ENCODE measurements around the gene EFHC1.

Gene EFHC1

DNA sequence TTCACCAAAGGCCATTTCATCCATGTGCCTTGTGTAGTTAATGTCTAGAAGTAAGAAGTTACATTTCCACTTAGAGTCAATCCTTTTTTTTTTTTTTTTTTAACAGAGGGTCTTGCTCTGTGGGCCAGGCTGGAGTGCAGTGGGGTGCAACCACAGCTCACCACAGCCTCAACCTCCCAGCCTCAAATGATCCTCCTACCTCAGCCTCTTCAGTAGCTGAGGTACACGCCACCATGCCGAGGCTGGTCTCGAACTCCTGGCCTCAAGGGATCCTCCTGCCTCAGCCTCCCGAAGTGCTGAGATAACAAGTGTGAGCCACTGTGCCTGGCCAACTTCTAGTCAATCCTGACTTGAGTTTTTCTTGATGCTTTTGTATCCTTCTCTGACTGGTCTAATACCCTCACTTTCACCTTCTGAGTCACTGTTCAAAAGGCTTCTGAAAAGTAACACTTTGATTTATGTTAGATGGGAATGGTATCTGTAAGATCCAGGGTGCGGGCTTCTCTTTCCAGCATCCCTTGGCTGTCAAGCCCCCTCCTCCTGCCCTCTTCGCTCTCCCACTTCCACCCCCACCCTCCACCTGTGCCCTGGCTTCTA, 134.6 kb downstream of the EFHC1 start:
- no peaks in the 10 kb centered on the region for H3K27me3 ChIP-seq (ENCODE audit: control insufficient read depth, low read length)
- H3F3A ChIP-seq (ENCODE audit: control insufficient read depth, insufficient read depth), result no peaks in the 10 kb centered on the region
- H3K4me1 ChIP-seq (ENCODE audit: control insufficient read depth, low read length), result peaks cover 9% of the 10 kb centered on the region
- no peak for TF ChIP-seq EZH2phosphoT487 (IDR thresholded peaks at IDR 0.05; ENCODE audit: borderline replicate concordance, low read length)
- TF ChIP-seq, protein P1, sequence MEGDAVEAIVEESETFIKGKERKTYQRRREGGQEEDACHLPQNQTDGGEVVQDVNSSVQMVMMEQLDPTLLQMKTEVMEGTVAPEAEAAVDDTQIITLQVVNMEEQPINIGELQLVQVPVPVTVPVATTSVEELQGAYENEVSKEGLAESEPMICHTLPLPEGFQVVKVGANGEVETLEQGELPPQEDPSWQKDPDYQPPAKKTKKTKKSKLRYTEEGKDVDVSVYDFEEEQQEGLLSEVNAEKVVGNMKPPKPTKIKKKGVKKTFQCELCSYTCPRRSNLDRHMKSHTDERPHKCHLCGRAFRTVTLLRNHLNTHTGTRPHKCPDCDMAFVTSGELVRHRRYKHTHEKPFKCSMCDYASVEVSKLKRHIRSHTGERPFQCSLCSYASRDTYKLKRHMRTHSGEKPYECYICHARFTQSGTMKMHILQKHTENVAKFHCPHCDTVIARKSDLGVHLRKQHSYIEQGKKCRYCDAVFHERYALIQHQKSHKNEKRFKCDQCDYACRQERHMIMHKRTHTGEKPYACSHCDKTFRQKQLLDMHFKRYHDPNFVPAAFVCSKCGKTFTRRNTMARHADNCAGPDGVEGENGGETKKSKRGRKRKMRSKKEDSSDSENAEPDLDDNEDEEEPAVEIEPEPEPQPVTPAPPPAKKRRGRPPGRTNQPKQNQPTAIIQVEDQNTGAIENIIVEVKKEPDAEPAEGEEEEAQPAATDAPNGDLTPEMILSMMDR (IDR thresholded peaks at IDR 0.05; ENCODE audit: low read depth, low read length, poor library complexity, severe bottlenecking), result no peak
- no peaks in the 10 kb centered on the region for H4K20me1 ChIP-seq (ENCODE audit: control insufficient read depth, insufficient read depth, low read depth, low read length)
- no peaks in the 10 kb centered on the region for H3K79me2 ChIP-seq (ENCODE audit: control insufficient read depth, low read length)
- H3K4me2 ChIP-seq (ENCODE audit: low read length), result no peak overlapping the region
- H3K27ac ChIP-seq (ENCODE audit: low read depth, low read length), result no peak overlapping the region
- no peaks in the 10 kb centered on the region for H3K9me2 ChIP-seq (replicated peaks; ENCODE audit: control insufficient read depth, low read length)
- H3K4me3 ChIP-seq (ENCODE audit: low read length), result no peak overlapping the region
- no peaks in the 10 kb centered on the region for H3K9me3 ChIP-seq (ENCODE audit: control insufficient read depth, insufficient read depth, low read length)
- H3K36me3 ChIP-seq (ENCODE audit: control insufficient read depth, low read length), result no peaks in the 10 kb centered on the region

DNA sequence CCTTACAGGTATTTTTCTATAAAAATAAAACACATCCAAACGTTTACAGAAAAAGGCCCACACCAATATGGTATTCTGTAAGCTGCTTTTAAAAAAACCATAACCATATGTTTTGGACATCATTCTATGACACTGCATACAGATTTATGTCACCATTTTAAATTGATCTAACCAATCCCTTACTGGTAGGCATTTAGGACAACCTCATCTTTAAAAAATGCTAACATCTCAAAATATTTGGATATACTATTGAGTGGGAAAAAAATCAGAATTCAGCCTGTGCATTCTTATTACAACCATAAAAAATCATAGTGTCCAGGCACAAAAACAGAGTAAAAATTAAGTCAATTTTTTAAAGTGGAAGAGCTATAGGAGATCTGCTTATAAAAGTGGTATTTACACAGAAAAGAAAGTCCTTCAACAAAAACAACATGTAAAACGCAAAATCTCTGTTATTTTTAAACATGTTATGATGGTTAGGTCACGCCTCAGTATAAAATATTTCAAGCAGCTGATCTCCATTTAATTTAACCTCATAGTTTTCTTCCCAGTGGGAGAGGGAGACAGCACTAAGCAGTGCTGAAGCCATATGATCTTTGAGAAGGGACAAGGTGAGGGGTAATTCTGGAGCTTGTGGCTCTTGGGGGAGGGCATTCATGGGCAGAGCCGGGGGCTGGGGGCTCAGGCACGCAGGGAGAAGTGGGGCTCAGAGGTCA, 135.5 kb downstream of the EFHC1 start:
- Histone ChIP-seq H3K4me3 (ENCODE audit: low read length) (no peak overlapping the region), H3K9me2 (replicated peaks; ENCODE audit: control insufficient read depth, low read length) (no peaks in the 10 kb centered on the region), H3K36me3 (ENCODE audit: control insufficient read depth, low read length) (no peaks in the 10 kb centered on the region), H3K79me2 (ENCODE audit: control insufficient read depth, low read length) (no peaks in the 10 kb centered on the region), H4K20me1 (ENCODE audit: control insufficient read depth, insufficient read depth, low read depth, low read length) (no peaks in the 10 kb centered on the region), H3K9me3 (ENCODE audit: control insufficient read depth, insufficient read depth, low read length) (no peaks in the 10 kb centered on the region), H3K27ac (ENCODE audit: low read depth, low read length) (no peak overlapping the region), H3F3A (ENCODE audit: control insufficient read depth, insufficient read depth) (no peaks in the 10 kb centered on the region), H3K4me2 (ENCODE audit: low read length) (no peak overlapping the region), H3K4me1 (ENCODE audit: control insufficient read depth, low read length) (peaks cover 9% of the 10 kb centered on the region), H3K27me3 (ENCODE audit: control insufficient read depth, low read length) (no peaks in the 10 kb centered on the region)
- TF ChIP-seq, protein P1 (IDR thresholded peaks at IDR 0.05; ENCODE audit: low read depth, low read length, poor library complexity, severe bottlenecking), result no peak
- TF ChIP-seq EZH2phosphoT487 (IDR thresholded peaks at IDR 0.05; ENCODE audit: borderline replicate concordance, low read length), result no peak

DNA sequence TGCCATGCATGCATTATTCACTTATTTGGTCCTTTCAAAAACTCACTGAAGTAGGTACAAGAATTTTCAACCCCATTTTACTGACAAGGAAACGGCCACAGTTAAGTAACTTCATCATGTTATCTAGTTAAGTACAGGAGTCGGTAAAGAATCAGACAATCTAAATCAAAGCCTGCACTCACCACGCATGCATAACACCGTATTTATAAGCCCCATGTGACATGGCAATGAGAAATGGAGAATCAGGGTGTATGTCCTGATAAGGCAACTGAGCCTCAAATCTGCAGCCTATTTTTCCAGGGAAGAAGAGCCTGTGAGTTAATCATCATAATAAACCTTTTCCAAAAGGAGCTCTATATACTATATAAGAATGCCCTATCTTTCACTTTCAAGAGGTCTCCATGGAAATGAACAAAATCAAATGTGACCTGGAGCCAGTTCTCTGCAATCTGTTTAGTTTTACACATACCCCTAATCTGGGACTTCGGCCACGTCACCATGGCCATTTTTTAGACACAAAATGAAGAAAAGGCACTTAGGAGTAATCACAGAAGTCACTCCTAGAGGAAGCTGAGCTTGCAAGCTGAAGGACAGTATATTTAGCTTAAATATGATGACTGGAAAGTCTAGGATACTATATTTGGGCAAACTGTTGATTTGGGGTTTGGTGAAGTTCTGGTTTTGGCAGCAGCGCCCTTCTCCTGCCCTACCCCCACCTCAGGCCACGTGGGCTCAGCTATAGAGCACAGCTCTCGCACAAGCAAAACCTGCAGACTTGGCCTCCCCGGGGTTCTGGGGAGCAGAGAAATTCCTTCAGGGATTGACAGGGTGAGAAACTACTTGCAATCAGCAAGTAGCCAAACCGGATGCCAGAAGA, 137.5 kb downstream of the EFHC1 start:
- Histone ChIP-seq H3K79me2 (ENCODE audit: control insufficient read depth, low read length) (no peaks in the 10 kb centered on the region), H3K4me3 (ENCODE audit: low read length) (no peak overlapping the region), H4K20me1 (ENCODE audit: control insufficient read depth, insufficient read depth, low read depth, low read length) (no peaks in the 10 kb centered on the region), H3K4me2 (ENCODE audit: low read length) (no peak overlapping the region), H3K36me3 (ENCODE audit: control insufficient read depth, low read length) (no peaks in the 10 kb centered on the region), H3F3A (ENCODE audit: control insufficient read depth, insufficient read depth) (no peaks in the 10 kb centered on the region), H3K27ac (ENCODE audit: low read depth, low read length) (no peak overlapping the region), H3K4me1 (ENCODE audit: control insufficient read depth, low read length) (peaks cover under 1% of the 10 kb centered on the region), H3K9me3 (ENCODE audit: control insufficient read depth, insufficient read depth, low read length) (no peaks in the 10 kb centered on the region), H3K27me3 (ENCODE audit: control insufficient read depth, low read length) (no peaks in the 10 kb centered on the region), H3K9me2 (replicated peaks; ENCODE audit: control insufficient read depth, low read length) (no peaks in the 10 kb centered on the region)
- TF ChIP-seq, protein P1 (IDR thresholded peaks at IDR 0.05; ENCODE audit: low read depth, low read length, poor library complexity, severe bottlenecking), result no peak

Measured in DOHH2 (cell line).